ENCODE results near the gene LRG1. TPM values are rescaled to one million over a fixed set of nuclear protein-coding genes. Genes with fewer than 3 reads are reported as not detected.

LRG1 gene
- total RNA-seq, 1 donor from 2014 or later = 0.35 TPM

DNA sequence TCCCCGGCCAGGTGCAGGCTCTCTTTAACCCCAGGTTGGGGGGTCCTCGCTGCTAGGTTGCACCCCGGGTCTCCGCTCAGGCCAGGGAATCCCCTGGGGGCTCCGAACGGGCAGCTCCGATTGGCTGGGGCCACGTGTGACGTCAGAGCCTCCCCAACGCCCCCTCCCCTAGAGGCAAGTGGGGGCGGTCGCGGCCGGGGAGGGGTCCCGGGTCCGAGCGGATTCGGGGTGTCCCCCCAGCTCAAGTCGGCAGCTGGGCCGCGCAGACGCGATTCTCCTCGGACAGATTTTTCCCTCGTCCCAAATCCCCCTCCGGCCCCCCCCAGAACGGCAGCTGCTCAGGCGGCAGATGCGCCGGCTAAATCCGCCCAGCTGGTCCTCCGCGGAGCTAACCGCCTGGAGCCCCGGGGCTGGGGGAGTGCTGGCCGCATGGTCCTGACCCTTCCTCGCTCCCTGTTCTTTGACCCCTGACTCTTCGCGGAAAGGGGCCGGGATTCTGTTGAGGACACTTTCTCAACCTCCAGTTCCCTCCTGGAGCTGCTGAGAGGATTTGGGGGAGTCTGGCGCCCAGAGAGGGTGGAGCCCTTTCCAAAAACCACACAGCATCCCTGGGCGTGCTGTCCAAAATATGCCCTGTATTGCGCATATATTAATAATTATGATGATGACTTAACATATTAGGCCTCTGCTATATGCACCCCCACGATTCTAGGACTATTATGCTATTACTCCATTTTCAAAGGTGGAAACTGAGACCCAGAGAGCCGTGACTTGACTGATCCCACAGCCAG lies 45.0 kb upstream of the LRG1 start:
- TF ChIP-seq, protein P1, sequence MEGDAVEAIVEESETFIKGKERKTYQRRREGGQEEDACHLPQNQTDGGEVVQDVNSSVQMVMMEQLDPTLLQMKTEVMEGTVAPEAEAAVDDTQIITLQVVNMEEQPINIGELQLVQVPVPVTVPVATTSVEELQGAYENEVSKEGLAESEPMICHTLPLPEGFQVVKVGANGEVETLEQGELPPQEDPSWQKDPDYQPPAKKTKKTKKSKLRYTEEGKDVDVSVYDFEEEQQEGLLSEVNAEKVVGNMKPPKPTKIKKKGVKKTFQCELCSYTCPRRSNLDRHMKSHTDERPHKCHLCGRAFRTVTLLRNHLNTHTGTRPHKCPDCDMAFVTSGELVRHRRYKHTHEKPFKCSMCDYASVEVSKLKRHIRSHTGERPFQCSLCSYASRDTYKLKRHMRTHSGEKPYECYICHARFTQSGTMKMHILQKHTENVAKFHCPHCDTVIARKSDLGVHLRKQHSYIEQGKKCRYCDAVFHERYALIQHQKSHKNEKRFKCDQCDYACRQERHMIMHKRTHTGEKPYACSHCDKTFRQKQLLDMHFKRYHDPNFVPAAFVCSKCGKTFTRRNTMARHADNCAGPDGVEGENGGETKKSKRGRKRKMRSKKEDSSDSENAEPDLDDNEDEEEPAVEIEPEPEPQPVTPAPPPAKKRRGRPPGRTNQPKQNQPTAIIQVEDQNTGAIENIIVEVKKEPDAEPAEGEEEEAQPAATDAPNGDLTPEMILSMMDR (conservative IDR thresholded peaks at IDR 0.05; ENCODE audit: low read depth, low read length) = no peak
- H3K4me3 ChIP-seq (ENCODE audit: low read depth, low read length) = peak overlapping the region; percentile 52
- DNase-seq (ENCODE audit: low read depth) = no peak

DNA sequence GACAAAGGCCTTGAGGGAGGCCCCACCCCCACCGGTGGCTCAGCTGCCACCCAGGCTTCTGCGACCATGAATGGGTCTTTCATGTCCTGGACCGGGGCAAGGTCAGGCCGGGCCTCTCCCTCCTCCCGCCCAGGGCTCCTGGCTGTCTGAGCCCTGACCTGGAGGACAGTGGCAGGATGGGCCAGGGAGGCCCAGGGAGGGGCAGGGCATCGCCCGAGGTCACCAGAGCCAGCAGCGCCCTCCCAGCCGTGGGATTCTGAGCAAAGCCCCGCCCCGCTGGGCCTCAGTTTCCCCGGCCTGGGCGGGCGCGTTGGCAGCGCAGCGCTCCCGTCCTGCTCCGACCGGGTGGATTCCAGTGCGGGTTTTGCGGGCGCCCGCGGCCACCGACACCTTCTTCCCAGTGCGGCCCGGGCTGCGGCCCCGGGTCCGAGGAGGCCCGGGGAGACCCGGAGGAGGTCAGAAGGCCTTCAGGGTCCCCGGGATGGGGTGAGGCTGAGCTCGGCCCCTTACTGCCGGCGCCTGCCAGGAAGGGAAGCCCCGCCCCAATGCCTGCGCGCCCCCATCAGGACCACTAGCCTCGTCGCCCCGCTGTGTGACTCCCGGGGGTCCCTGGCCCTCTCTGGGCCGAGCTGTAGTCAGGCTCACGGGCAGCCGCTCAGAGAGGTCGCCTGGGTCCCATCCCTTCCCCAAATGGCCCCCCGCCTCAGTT lies 44.3 kb upstream of the LRG1 start:
- TF ChIP-seq, protein P1 (conservative IDR thresholded peaks at IDR 0.05; ENCODE audit: low read depth, low read length) = no peak
- no peak for DNase-seq (ENCODE audit: low read depth)
- H3K4me3 ChIP-seq (ENCODE audit: low read depth, low read length) = peak overlapping the region; percentile 52

DNA sequence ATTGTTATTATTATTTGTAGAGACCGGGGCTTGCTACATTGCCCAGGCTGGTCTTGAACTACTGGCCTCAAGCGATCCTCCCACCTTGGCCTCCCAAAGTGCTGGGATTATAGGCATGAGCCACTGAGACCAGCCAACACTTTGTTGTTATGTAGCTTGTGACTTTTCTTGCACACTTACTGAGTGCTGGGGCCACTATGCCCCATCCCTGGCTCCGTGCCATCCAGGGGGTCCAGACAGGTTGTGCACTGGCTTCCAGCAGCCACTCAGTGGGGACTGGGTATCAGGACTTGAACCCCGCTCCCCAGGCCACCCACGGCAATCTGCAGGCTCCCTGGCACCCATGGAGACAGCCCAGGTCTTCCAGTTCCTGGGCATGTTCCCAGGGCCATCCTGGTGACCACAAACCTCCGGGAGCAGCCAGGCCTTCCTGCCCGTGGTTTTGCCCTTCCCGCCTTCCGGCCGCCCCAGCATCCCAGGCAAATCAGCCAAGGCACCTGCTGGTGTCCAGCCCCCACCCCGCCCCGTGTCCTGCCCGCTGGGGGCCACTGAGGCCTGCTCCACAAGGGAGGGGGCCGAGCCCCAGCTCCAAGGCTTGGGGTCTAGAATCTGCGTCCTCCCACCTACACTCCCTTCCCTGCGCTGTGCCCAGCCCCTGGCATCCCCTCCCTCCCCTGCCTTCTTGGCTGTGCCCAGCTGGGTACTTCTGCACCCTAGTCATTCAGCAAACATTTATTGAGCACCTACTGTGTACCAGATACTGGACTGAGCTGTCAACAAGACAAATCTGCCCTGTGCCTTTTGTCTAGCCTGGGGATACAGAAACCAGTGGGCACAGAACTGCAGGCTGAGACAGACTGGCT lies 43.4 kb upstream of the LRG1 start:
- TF ChIP-seq, protein P1 (conservative IDR thresholded peaks at IDR 0.05; ENCODE audit: low read depth, low read length) = no peak
- DNase-seq (ENCODE audit: low read depth) = no peak
- H3K4me3 ChIP-seq (ENCODE audit: low read depth, low read length) = no peak overlapping the region

DNA sequence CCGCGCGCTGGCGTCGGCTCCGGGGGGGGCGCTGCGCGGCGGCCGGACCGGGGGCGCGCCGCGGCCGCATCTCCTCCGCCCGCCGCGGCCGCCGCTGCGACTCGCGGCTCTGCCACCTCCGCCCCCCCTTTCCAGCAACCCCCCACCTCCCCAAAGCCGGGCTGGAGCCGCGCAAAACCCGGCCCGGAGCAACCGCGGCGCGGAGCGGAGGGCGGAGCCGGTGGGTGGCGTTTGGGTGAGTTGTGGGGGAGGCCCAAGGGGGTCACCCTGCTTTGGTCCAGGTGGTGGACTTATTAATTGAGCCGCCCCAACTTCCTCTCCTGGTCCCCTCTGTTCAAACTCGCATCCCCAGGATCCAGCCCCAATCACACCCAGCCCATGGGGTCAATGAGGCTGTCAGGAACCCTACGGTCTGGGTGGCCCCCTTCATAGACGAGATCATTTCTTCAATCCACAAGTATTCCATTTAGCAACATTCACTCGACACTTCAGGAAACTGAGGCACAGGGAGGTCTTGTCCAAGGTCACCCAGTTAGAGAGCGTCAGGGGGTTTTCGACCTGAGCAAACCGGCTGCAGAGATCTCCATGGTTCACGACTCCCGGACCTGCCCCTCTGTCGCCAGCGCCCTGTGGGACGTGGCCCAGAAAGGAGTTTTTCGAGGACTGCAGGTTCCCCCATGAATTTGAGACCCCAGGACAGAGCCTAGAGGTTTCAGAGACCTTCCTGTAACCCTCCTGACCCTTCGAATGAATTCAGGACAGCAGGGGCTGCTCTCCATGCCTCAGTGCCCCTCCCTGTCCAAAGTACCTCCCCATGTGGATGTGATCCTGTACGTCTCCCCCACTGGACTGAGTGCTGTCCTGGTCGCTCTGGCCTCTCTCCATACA lies 42.1 kb upstream of the LRG1 start:
- H3K4me3 ChIP-seq (ENCODE audit: low read depth, low read length) = no peak overlapping the region
- no peak for DNase-seq (ENCODE audit: low read depth)
- TF ChIP-seq, protein P1 (conservative IDR thresholded peaks at IDR 0.05; ENCODE audit: low read depth, low read length) = no peak

DNA sequence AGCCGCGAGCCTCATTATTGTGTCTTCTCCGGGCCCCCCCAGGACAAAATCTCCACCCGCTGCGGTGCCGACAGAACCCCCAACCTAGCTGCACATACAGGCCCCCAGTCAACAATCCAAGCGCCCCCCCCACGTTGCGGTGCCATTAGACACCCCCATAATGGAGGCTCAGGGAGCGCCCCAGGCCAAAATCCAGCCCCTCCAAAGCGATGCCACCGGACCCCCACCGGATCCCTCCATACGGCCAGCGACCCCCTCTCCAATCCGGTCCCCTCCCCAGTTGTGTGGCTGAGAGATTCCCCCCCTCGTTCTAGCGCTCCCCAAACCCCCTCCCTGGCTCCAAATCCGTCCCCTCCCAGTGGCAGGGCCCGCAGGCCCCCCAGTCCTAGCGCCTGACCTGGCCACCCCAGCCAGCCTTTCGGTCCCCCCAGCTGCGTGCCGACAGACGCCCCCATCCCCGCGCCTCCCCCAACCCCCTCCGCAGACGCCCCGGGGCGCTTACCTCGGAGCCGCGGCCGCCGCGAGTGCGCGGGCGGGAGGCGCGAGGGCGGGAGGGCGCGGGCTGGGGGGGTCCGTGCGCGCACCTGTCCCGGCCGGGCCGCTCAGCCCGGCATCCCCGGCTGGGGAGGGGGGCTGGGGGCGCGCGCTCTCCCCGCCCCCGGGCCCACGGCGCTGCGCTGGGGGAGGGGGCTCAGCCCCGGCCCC lies 41.3 kb upstream of the LRG1 start:
- DNase-seq (ENCODE audit: low read depth) = no peak
- H3K4me3 ChIP-seq (ENCODE audit: low read depth, low read length) = peak overlapping the region; percentile 19
- TF ChIP-seq, protein P1 (conservative IDR thresholded peaks at IDR 0.05; ENCODE audit: low read depth, low read length) = no peak
